Adrenal gland (tissue), 12 donors: Measurements from ENCODE around the gene FXYD4. TPM values are rescaled to one million over a fixed set of nuclear protein-coding genes. Genes with fewer than 3 reads are reported as not detected.
"Not testable (repeated sequence)": the region's sequence is repeated elsewhere in the genome, so short reads cannot be mapped to it uniquely, and the experiment has no call there.

Experiments used
- DNase-seq, 7 donors: peaks; one replicate each; pipeline ENCODE4 v3.0.0-alpha.2; 2019 to 2020
- H3K27ac ChIP-seq, 5 donors: fragments of 200-600 bp; sonication (generic) in 4 of 5; 1 replicate in 3 of 5; 2 replicates in 2 of 5; pipeline versions ENCODE4 v1.5.1 to v1.8.0; 2016 to 2020; ENCODE audit warnings: mild to moderate bottlenecking in 1 of 5
- H3K27me3 ChIP-seq: fragments of 200-600 bp; 2 replicates; pipeline ENCODE4 v1.8.0; 2021
- H3K36me3 ChIP-seq, 2 donors: fragments of 200-600 bp; replicated peaks in 1 of 2; 1 replicate in 1 of 2; 2 replicates in 1 of 2; pipeline versions ENCODE4 v1.5.1 to v1.8.0; 2018 to 2022
- H3K4me1 ChIP-seq, 2 donors: fragments of 200-600 bp; replicated peaks in 1 of 2; 1 replicate in 1 of 2; 2 replicates in 1 of 2; pipeline versions ENCODE4 v1.5.1 to v1.8.0; 2018 to 2021
- H3K4me3 ChIP-seq, 4 donors: fragments of 200-600 bp; sonication (generic) in 3 of 4; one replicate each; pipeline ENCODE4 v1.5.1; 2016 to 2018
- H3K9me3 ChIP-seq, 3 donors: fragments of 200-600 bp; sonication (generic) in 1 of 3; replicated peaks in 1 of 3; 1 replicate in 2 of 3; 2 replicates in 1 of 3; pipeline versions ENCODE4 v1.5.1 to v1.8.0; 2016 to 2021
- POLR2A ChIP-seq, 2 donors: fragments of 450-650 bp; IDR thresholded peaks; one replicate each; pipeline ENCODE4 v1.6.1; 2017; ENCODE audit warnings: antibody characterized with exemption in 2 of 2, mild to moderate bottlenecking in 2 of 2, moderate library complexity in 1 of 2
- WGBS, 4 donors: extraction: QIAGEN DNeasy Blood & Tissue Kit in 2 of 4; methylation state at CpG; one replicate each; pipeline versions ENCODE4 v1.1.5 to v1.1.7; 2013 to 2017; 5-methylcytosine and 5-hydroxymethylcytosine counted together
- intact Hi-C, 2 donors: fragments of 100-400 bp; cut with DNase I; formaldehyde crosslinking; loops; one replicate each; pipeline versions ENCODE4 v1.14.1 to v1.15.0; 2022 to 2023
- polyA plus RNA-seq, 3 donors: library from polyadenylated mRNA; stranded (reverse); fragments of 200-250 nt in 2 of 3; fragments of 350-450 nt in 1 of 3; fragmentation: Illumina TruSeq in 1 of 3; extraction: RNeasy Lipid Tissue Mini Kit (QIAGEN cat#74804) in 1 of 3; gene quantifications; one replicate each; pipeline ENCODE4 v1.2.3, GENCODE V29; 2013 to 2014
- total RNA-seq, 9 donors: library from RNA; depleted of rRNA in 4 of 9; stranded (reverse); fragments of >200 nt in 4 of 9; fragments of 120-200 nt in 1 of 9; fragmentation: NEBNext Ultra II Directional in 1 of 9; extraction: Animal tissue kit (Norgen Biotek cat#: 25700) in 1 of 9; gene quantifications; one replicate each; pipeline versions ENCODE4 v1.1.0 to v1.2.4, GENCODE V29; 2013 to 2023
- TF ChIP-seq, protein P1 (sequence below), 6 experiments: fragments of 450-650 bp in 4 of 6; fragments of 200-600 bp in 2 of 6; sonication (generic) in 1 of 6; IDR thresholded peaks; 1 replicate in 5 of 6; 2 replicates in 1 of 6; pipeline versions ENCODE4 v1.5.1 to v1.8.0; 2016 to 2021; ENCODE audit warnings: antibody characterized with exemption in 6 of 6, mild to moderate bottlenecking in 2 of 6, moderate library complexity in 1 of 6
- donor health status: healthy with polysubstance abuse.
- donor health status: Bipolar disorder and iron deficiency.
- donor health status: DM: yes; HTN: yes; CAD: no.
- donor health status: DM: no; HTN: no; CAD: no.
- donor health status: DM: no; HTN: no; CAD: no.
- donor health status: DM: yes; HTN: yes; CAD: no.

The FXYD4 gene
- total and polyA plus RNA-seq, 12 donors, result 0.86 TPM; not detected in 11

DNA sequence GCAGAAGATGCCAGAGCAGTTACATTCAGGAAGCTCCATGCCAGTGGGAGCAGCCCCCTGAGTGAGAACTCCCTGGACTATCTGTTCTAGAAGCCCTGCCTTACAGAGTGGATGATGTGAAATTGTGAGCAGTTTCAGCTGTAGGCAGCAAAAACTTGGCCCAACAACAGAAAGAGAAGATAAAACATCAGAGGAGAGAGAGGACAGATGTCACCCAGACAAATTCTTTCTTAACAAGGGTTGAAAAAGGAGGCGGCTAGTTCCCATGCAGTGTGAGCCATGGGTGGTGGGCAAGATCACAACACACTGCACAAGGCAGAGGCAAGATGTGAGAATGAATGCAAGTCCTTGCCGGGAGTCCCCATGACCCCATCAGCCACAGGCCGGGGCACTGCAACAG lies 46.6 kb upstream of the FXYD4 start:
- peaks cover 0 to 5% of the 10 kb centered on the region in 2 donors for H3K4me1 ChIP-seq
- no peak for DNase-seq
- WGBS, 4 donors, result 79 to 91% (median 86%) methylated on average over 3 of the region's 3 CpGs
- TF ChIP-seq, protein P1, sequence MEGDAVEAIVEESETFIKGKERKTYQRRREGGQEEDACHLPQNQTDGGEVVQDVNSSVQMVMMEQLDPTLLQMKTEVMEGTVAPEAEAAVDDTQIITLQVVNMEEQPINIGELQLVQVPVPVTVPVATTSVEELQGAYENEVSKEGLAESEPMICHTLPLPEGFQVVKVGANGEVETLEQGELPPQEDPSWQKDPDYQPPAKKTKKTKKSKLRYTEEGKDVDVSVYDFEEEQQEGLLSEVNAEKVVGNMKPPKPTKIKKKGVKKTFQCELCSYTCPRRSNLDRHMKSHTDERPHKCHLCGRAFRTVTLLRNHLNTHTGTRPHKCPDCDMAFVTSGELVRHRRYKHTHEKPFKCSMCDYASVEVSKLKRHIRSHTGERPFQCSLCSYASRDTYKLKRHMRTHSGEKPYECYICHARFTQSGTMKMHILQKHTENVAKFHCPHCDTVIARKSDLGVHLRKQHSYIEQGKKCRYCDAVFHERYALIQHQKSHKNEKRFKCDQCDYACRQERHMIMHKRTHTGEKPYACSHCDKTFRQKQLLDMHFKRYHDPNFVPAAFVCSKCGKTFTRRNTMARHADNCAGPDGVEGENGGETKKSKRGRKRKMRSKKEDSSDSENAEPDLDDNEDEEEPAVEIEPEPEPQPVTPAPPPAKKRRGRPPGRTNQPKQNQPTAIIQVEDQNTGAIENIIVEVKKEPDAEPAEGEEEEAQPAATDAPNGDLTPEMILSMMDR (IDR thresholded peaks at IDR 0.05), result no peak
- no peak for TF ChIP-seq POLR2A (IDR thresholded peaks at IDR 0.05)
- no peaks in the 10 kb centered on the region for H3K9me3 ChIP-seq
- H3K4me3 ChIP-seq, result no peak overlapping the region
- H3K27me3 ChIP-seq, result no peaks in the 10 kb centered on the region
- intact Hi-C loops, result no loop called here
- H3K36me3 ChIP-seq, result no peaks in the 10 kb centered on the region
- H3K27ac ChIP-seq, result no peak overlapping the region

DNA sequence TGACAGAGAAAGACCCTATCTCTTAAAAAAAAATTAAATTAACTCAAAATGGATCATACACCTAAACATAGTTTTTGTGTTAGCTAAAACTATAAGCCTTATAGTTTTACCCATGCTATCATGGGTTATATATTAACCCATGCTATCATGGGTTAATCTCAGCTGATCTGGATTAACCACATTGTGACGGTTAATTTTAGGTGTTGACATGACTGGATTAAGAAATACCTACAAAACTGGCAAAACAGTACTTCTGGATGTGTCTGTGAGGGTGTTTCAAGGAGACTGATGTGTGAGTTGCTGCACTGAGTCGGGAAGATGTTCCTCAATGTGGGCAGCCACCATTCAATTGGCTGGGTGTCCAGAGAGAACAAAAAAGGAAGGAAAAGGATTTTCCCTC lies 44.3 kb upstream of the FXYD4 start:
- Histone ChIP-seq H3K27me3 (no peaks in the 10 kb centered on the region), H3K9me3 (no peaks in the 10 kb centered on the region), H3K27ac (no peak overlapping the region), H3K4me3 (no peak overlapping the region), H3K4me1 (peaks cover 0 to 5% of the 10 kb centered on the region in 2 donors), H3K36me3 (no peaks in the 10 kb centered on the region)
- no peak for TF ChIP-seq POLR2A (IDR thresholded peaks at IDR 0.05)
- TF ChIP-seq, protein P1 (IDR thresholded peaks at IDR 0.05), result no peak
- WGBS, 4 donors, result 62 to 83% (median 70%) methylated on average over 2 of the region's 2 CpGs
- no peak for DNase-seq
- intact Hi-C loops, result no loop called here

DNA sequence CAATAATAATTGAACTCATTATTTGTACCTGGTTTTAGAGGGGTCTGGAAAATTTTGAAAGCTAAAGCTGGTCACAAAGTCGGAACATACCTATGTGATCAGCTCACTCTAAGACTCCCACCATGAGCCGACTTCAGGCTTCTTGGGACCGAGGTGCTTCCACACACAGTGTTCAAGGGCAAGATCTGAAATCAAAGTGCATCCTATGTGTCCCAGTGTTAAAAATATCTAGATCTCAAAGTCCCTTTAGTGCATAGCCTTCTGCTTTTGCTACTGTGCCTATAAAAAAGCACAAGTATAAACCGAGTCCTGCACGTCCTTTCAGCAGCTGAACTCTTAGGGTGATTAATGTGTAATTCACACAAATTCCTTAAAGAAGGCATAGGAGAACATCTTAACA lies 43.5 kb upstream of the FXYD4 start:
- no peak overlapping the region for H3K4me3 ChIP-seq
- H3K27me3 ChIP-seq, result no peaks in the 10 kb centered on the region
- H3K9me3 ChIP-seq, result no peaks in the 10 kb centered on the region
- 74 to 81% (median 78%) methylated on average over 4 to 5 of the region's 5 CpGs for WGBS, 4 donors
- no peak overlapping the region for H3K27ac ChIP-seq
- no peaks in the 10 kb centered on the region for H3K36me3 ChIP-seq
- no peaks in the 10 kb centered on the region for H3K4me1 ChIP-seq
- DNase-seq, result no peak
- intact Hi-C loops, result no loop called here
- TF ChIP-seq, protein P1 (IDR thresholded peaks at IDR 0.05), result no peak
- TF ChIP-seq POLR2A (IDR thresholded peaks at IDR 0.05), result no peak

- H3K9me3 ChIP-seq, H3K36me3 ChIP-seq, H3K27ac ChIP-seq, H3K27me3 ChIP-seq, DNase-seq, H3K4me3 ChIP-seq, intact Hi-C loops, H3K4me1 ChIP-seq: not testable (repeated sequence)
- WGBS, 4 donors, result 94 to 98% (median 95%) methylated on average over 14 to 18 of the region's 18 CpGs
Observed at GRCh38 chr10:43328810-43329209, 42.6 kb upstream of the FXYD4 start.

DNA sequence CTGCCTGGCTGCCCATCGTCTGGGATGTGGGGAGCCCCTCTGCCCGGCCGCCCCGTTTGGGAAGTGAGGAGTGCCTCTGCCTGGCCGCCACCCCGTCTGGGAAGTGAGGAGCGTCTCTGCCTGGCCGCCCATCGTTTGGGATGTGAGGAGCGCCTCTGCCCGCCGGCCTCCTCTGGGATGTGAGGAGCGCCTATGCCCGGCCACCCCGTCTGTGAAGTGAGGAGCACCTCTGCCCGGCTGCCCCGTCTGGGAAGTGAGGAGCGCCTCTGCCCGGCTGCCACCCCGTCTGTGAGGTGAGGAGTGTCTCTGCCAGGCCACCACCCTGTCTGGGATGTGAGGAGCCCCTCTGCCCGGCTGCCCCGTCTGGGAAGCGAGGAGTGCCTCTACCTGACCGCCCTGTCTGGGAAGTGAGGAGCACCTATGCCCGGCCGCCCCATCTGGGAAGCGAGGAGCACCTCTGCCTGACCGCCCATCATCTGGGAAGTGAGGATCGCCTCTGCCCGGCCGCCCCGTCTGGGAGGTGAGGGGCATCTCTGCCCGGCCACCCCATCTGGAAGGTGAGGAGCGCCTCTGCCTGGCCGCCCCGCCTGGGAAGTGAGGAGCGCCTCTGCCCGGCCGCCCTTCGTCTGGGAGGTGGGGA lies 42.1 kb upstream of the FXYD4 start:
- DNase-seq, intact Hi-C loops: not testable (repeated sequence)
- 93 to 98% (median 96%) methylated on average over 5 to 40 of the region's 40 CpGs for WGBS, 4 donors

DNA sequence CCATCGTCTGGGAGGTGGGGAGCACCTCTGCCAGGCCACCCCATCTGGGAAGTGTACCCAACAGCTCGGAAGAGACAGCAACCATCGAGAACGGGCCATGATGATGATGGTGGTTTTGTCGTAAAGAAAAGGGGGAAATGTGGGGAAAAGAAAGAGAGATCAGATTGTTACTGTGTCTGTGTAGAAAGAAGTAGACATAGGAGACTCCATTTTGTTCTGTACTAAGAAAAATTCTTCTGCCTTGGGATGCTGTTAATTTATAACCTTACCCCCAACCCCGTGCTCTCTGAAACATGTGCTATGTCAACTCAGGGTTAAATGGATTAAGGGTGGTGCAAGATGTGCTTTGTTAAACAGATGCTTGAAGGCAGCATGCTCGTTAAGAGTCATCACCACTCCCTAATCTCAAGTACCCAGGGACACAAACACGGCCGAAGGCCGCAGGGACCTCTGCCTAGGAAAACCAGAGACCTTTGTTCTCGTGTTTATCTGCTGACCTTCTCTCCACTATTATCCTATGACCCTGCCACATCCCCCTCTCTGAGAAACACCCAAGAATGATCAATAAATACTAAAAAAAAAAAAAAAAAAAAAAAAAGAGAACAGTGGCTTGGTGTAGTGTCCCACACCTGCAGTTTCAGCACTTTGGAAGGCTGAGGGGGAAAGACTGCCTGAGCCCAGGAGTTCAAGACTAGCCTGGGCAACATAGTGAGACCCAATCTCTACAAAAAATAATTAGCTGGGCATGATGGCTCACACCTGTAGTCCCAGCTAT lies 41.2 kb upstream of the FXYD4 start:
- H3K27ac ChIP-seq, intact Hi-C loops, H3K36me3 ChIP-seq, H3K4me1 ChIP-seq, DNase-seq, H3K27me3 ChIP-seq, H3K4me3 ChIP-seq, H3K9me3 ChIP-seq: not testable (repeated sequence)
- 44 to 71% (median 65%) methylated on average over 6 to 11 of the region's 11 CpGs for WGBS, 4 donors

More for the DNA sequence above, 42.1 kb upstream of the FXYD4 start:
- H3K4me1 ChIP-seq, H3K27me3 ChIP-seq, H3K27ac ChIP-seq, H3K9me3 ChIP-seq, H3K4me3 ChIP-seq, H3K36me3 ChIP-seq: not testable (repeated sequence)

GRCh38 chr10:43330824-43331127 lies 40.7 kb upstream of the FXYD4 start:
- DNase-seq, intact Hi-C loops, H3K27ac ChIP-seq, H3K36me3 ChIP-seq, H3K4me1 ChIP-seq, H3K4me3 ChIP-seq, H3K27me3 ChIP-seq, H3K9me3 ChIP-seq: not testable (repeated sequence)
- WGBS, 4 donors, result 83 to 87% (median 85%) methylated on average over 3 to 4 of the region's 4 CpGs
